HepG2 (cell line): ENCODE results near the gene COG8. TPM values are rescaled to one million over a fixed set of nuclear protein-coding genes. Genes with fewer than 3 reads are reported as not detected.

Source experiments
- CREM ChIP-seq, 2 experiments: sonication (generic) in 1 of 2; formaldehyde crosslinking in 1 of 2; IDR thresholded peaks; 2 replicates each; pipeline versions ENCODE4 v1.4.0 to v1.6.1; 2016 to 2020; ENCODE audit warnings: antibody characterized with exemption in 1 of 2, mild to moderate bottlenecking in 1 of 2, missing genetic modification reagents in 1 of 2
- HDAC6 ChIP-seq: fragments of 200-600 bp; sonication (generic); IDR thresholded peaks from 2 replicates; pipeline ENCODE4 v1.7.0; 2017; ENCODE audit warnings: mild to moderate bottlenecking, antibody characterized with exemption, low read length, low read depth
- HMGXB3 ChIP-seq: sonication (generic); formaldehyde crosslinking; IDR thresholded peaks from 2 replicates; pipeline ENCODE4 v1.4.0; 2020; ENCODE audit warnings: missing genetic modification reagents, borderline replicate concordance
- NR0B2 ChIP-seq: sonication (generic); formaldehyde crosslinking; IDR thresholded peaks from 2 replicates; pipeline ENCODE4 v1.4.0; 2020; ENCODE audit warnings: mild to moderate bottlenecking, missing genetic modification reagents
- RBM39 ChIP-seq: fragments of 200-400 bp; formaldehyde crosslinking; IDR thresholded peaks from one replicate; pipeline ENCODE4 v1.6.1; 2018; ENCODE audit warnings: antibody characterized with exemption, mild to moderate bottlenecking, low read depth, low read length; ENCODE audit not compliant: poor library complexity, severe bottlenecking
- THAP11 ChIP-seq: IDR thresholded peaks from 2 replicates; pipeline ENCODE4 v1.6.1; 2016; ENCODE audit warnings: missing biosample characterization, missing genetic modification reagents
- YEATS4 ChIP-seq: sonication (generic); formaldehyde crosslinking; IDR thresholded peaks from 2 replicates; pipeline ENCODE4 v1.4.0; 2020; ENCODE audit warnings: missing genetic modification reagents, borderline replicate concordance
- ZBTB21 ChIP-seq: sonication (generic); formaldehyde crosslinking; IDR thresholded peaks from 2 replicates; pipeline ENCODE4 v1.4.0; 2020; ENCODE audit warnings: missing genetic modification reagents
- ZBTB34 ChIP-seq: sonication (generic); formaldehyde crosslinking; IDR thresholded peaks from 2 replicates; pipeline ENCODE4 v1.8.0; 2022; ENCODE audit warnings: mild to moderate bottlenecking, missing genetic modification reagents
- ZBTB49 ChIP-seq: sonication (generic); formaldehyde crosslinking; IDR thresholded peaks from 2 replicates; pipeline ENCODE4 v1.4.0; 2020; ENCODE audit warnings: missing genetic modification reagents, borderline replicate concordance
- ZFY ChIP-seq: sonication (generic); formaldehyde crosslinking; IDR thresholded peaks from 2 replicates; pipeline ENCODE4 v1.4.0; 2020; ENCODE audit warnings: missing genetic modification reagents
- ZNF24 ChIP-seq: fragments of 450-650 bp; IDR thresholded peaks from 2 replicates; pipeline ENCODE4 v1.6.1; 2017; ENCODE audit warnings: antibody characterized with exemption, mild to moderate bottlenecking
- ZNF274 ChIP-seq: sonication (generic); formaldehyde crosslinking; IDR thresholded peaks from 2 replicates; pipeline ENCODE4 v1.5.1; 2020; ENCODE audit warnings: mild to moderate bottlenecking, missing genetic modification reagents
- ZNF276 ChIP-seq: sonication (generic); formaldehyde crosslinking; IDR thresholded peaks from 2 replicates; pipeline ENCODE4 v1.4.0; 2020; ENCODE audit warnings: mild to moderate bottlenecking, low read depth, missing genetic modification reagents
- ZNF331 ChIP-seq: sonication (generic); formaldehyde crosslinking; IDR thresholded peaks from 2 replicates; pipeline ENCODE4 v1.4.0; 2020; ENCODE audit warnings: missing genetic modification reagents
- ZNF598 ChIP-seq: sonication (generic); formaldehyde crosslinking; IDR thresholded peaks from 2 replicates; pipeline ENCODE4 v1.5.1; 2020; ENCODE audit warnings: mild to moderate bottlenecking, missing genetic modification reagents, borderline replicate concordance
- ZNF615 ChIP-seq: sonication (generic); formaldehyde crosslinking; IDR thresholded peaks from 2 replicates; pipeline ENCODE4 v1.5.0; 2020; ENCODE audit warnings: mild to moderate bottlenecking, missing genetic modification reagents, borderline replicate concordance
- polyA plus RNA-seq, 8 experiments: library from polyadenylated mRNA; depleted of rRNA in 3 of 8; stranded (reverse) in 7 of 8; unstranded in 1 of 8; fragments of >200 nt; fragmentation: Illumina TruSeq in 4 of 8; extraction: Trizol in 4 of 8; gene quantifications; 2 replicates each; pipeline versions ENCODE4 v1.2.1 to v1.2.3, GENCODE V29; 2011 to 2016; ENCODE audit warnings: low read depth in 4 of 8, missing spikeins in 1 of 8, mixed read lengths in 1 of 8; ENCODE audit not compliant: insufficient read depth in 1 of 8
- total RNA-seq, 5 experiments: library from RNA; depleted of rRNA; stranded (reverse); fragments of >200 nt; fragmentation: Illumina TruSeq; extraction: Trizol; gene quantifications; 2 replicates each; pipeline ENCODE4 v1.2.3, GENCODE V29; 2016; ENCODE audit warnings: low read depth in 1 of 5

COG8 gene
- total and polyA plus RNA-seq, 2 of the 13 experiments (the other 11 are each of a cell fraction or from before 2014, with no cell fraction given): 45.5 to 52.1 TPM

DNA sequence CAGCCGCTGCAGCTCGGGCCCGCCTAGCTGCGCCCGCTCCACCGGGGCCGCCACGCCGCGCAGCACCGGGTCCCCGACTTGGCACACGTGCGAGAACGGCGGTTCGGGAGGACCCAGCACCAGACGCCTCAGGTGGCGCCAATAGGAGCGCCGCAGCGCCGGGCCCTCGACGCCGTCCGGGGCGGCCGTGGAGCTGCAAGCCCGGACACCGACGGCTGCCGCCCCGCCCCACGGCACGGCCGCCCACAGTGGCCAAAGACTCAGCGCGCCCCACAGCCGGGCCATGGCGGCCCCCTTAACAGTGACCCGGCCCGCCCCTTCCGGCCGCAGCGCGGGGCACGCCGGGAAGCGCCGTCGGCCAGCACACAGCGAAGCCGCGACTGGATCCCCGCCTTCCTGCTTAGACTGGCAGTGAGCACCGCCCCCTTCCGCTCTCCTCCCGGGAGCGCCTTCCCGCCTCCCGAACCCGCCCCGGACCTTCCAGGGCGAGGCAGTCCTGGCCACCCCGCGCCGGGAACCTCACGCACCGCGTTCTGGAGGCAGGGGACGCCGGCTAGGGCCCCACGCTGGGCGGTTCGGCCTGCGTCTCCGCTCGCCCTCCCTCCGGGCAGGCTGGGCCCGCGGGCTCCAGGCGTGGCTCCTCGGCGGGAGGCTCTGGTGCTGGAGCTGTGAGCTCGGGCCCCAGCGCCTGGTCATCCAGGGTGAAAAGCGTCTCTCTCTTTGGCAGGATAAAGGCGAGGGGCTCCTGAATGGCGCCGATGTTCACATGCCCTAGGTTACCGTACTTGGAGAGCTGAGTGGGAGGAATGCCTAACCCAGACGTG lies 8.9 kb downstream of the COG8 start, which contains the start of gene PDF (continued):
- TF ChIP-seq CREM (IDR thresholded peaks at IDR 0.05): no peak; the same call in 1 of the 2 replicates
- TF ChIP-seq CREM (CRISPR knock-in tag; IDR thresholded peaks at IDR 0.05): no peak
- TF ChIP-seq ZBTB49 (CRISPR knock-in tag): 0 out of 2 replicates have a peak, but pooled peaks have one; percentile 52
- peak; percentile 96 for TF ChIP-seq ZNF598 (CRISPR knock-in tag)
- TF ChIP-seq NR0B2 (CRISPR knock-in tag): peak; percentile 66; the same call in 1 of the 2 replicates
- peak; percentile 93 for TF ChIP-seq RBM39
- no peak; the same call in 1 of the 2 replicates for TF ChIP-seq ZNF276 (CRISPR knock-in tag)
- TF ChIP-seq THAP11: peak; percentile 93
- no peak for TF ChIP-seq ZNF615 (CRISPR knock-in tag)
- TF ChIP-seq YEATS4 (CRISPR knock-in tag): peak; percentile 95
- peak; percentile 80 for TF ChIP-seq ZNF274 (CRISPR knock-in tag)
- 0 out of 2 replicates have a peak, but pooled peaks have one; percentile 27 for TF ChIP-seq ZBTB21
- TF ChIP-seq ZFY (CRISPR knock-in tag): peak; percentile 92
- TF ChIP-seq ZBTB34 (CRISPR knock-in tag): no peak
- no peak for TF ChIP-seq ZNF24
- no peak for TF ChIP-seq HDAC6
- TF ChIP-seq ZNF331 (CRISPR knock-in tag): peak; percentile 84
- TF ChIP-seq HMGXB3 (CRISPR knock-in tag): no peak; the same call in 1 of the 2 replicates
